ENCODE data around the gene NRXN3.

- TF ChIP-seq ATF3 (IDR thresholded peaks at IDR 0.05): no peak
- TF ChIP-seq CTCF (IDR thresholded peaks at IDR 0.05; ENCODE audit: low read depth, low read length, missing input control): no peak
- no peak for TF ChIP-seq YY1 (IDR thresholded peaks at IDR 0.05)
- no peak for TF ChIP-seq RAD21 (IDR thresholded peaks at IDR 0.05)
- no peak for TF ChIP-seq GABPA (IDR thresholded peaks at IDR 0.05 in 1 of 2, conservative IDR thresholded peaks at IDR 0.05 in 1 of 2)
- TF ChIP-seq TAF1 (conservative IDR thresholded peaks at IDR 0.05): no peak
- TF ChIP-seq MAX (IDR thresholded peaks at IDR 0.05): no peak
- no peak for TF ChIP-seq REST (IDR thresholded peaks at IDR 0.05)
- TF ChIP-seq RXRA (IDR thresholded peaks at IDR 0.05): no peak
- TF ChIP-seq SP1 (IDR thresholded peaks at IDR 0.05): no peak
- no peak for TF ChIP-seq JUND (IDR thresholded peaks at IDR 0.05)
Observed at GRCh38 chr14:79333198-79333546, 1163.0 kb downstream of the NRXN3 start.
